ENCODE results near the gene INVS. TPM values are rescaled to one million over a fixed set of nuclear protein-coding genes. Genes with fewer than 3 reads are reported as not detected.

INVS gene
- total RNA-seq, 6 donors from 2014 or later, result 14.7 to 43.0 (median 23.3) TPM

- TF ChIP-seq POLR2AphosphoS5 (IDR thresholded peaks at IDR 0.05) (no peak), POLR2A (IDR thresholded peaks at IDR 0.05) (no peak), EP300 (IDR thresholded peaks at IDR 0.05) (no peak), CTCF (IDR thresholded peaks at IDR 0.05) (no peak)
- H3K4me3 ChIP-seq, result no peak overlapping the region
- DNase-seq (no peak), ATAC-seq (ENCODE audit: low FRiP score in 2 of 2) (no peak)
- peaks cover 0 to 60% (median 15%) of the 10 kb centered on the region in 4 donors for H3K36me3 ChIP-seq
- no peak overlapping the region for H3K27ac ChIP-seq
- H3K27me3 ChIP-seq, result no peaks in the 10 kb centered on the region
- H3K9me3 ChIP-seq, result no peaks in the 10 kb centered on the region
- 95 to 96% methylated on average over 1 of the region's 1 CpG for WGBS, 2 donors
- no peaks in the 10 kb centered on the region for H3K4me1 ChIP-seq
Observed at GRCh38 chr9:100306283-100306682, 207.2 kb downstream of the INVS start.

- Histone ChIP-seq H3K4me3 (no peak overlapping the region), H3K36me3 (peaks cover 0 to 52% (median 12%) of the 10 kb centered on the region in 4 donors), H3K9me3 (no peaks in the 10 kb centered on the region), H3K4me1 (no peaks in the 10 kb centered on the region), H3K27me3 (no peaks in the 10 kb centered on the region), H3K27ac (no peak overlapping the region)
- DNase-seq (no peak), ATAC-seq (ENCODE audit: low FRiP score in 2 of 2) (no peak)
- WGBS, 2 donors, result 69 to 73% methylated on average over 2 of the region's 2 CpGs
- TF ChIP-seq POLR2AphosphoS5 (IDR thresholded peaks at IDR 0.05) (no peak), CTCF (IDR thresholded peaks at IDR 0.05) (no peak), EP300 (IDR thresholded peaks at IDR 0.05) (no peak), POLR2A (IDR thresholded peaks at IDR 0.05) (no peak)
Observed at GRCh38 chr9:100307080-100307479, 208.0 kb downstream of the INVS start.

GRCh38 chr9:100308965-100309564 lies 210.0 kb downstream of the INVS start:
- Histone ChIP-seq H3K4me1 (no peaks in the 10 kb centered on the region), H3K27ac (no peak overlapping the region), H3K9me3 (no peaks in the 10 kb centered on the region), H3K27me3 (no peaks in the 10 kb centered on the region), H3K4me3 (no peak overlapping the region), H3K36me3 (peaks cover 0 to 39% (median 3%) of the 10 kb centered on the region in 4 donors)
- DNase-seq (no peak), ATAC-seq (ENCODE audit: low FRiP score in 2 of 2) (no peak)
- TF ChIP-seq EP300 (IDR thresholded peaks at IDR 0.05) (no peak), POLR2AphosphoS5 (IDR thresholded peaks at IDR 0.05) (no peak), POLR2A (IDR thresholded peaks at IDR 0.05) (no peak), CTCF (IDR thresholded peaks at IDR 0.05) (no peak)
- 90% methylated on average over 1 of the region's 1 CpG for WGBS, 2 donors

- H3K27ac ChIP-seq, result no peak overlapping the region
- WGBS, 2 donors, result 84 to 93% methylated on average over 2 of the region's 2 CpGs
- no peak for TF ChIP-seq EP300 (IDR thresholded peaks at IDR 0.05)
- TF ChIP-seq POLR2A (IDR thresholded peaks at IDR 0.05), result no peak
- no peak for TF ChIP-seq CTCF (IDR thresholded peaks at IDR 0.05)
- no peak for TF ChIP-seq POLR2AphosphoS5 (IDR thresholded peaks at IDR 0.05)
- H3K36me3 ChIP-seq, result peaks cover 0 to 30% (median 0%) of the 10 kb centered on the region in 4 donors
- no peaks in the 10 kb centered on the region for H3K9me3 ChIP-seq
- DNase-seq, result no peak
- H3K4me1 ChIP-seq, result no peaks in the 10 kb centered on the region
- no peak overlapping the region for H3K4me3 ChIP-seq
- ATAC-seq (ENCODE audit: low FRiP score in 2 of 2), result no peak
- H3K27me3 ChIP-seq, result no peaks in the 10 kb centered on the region
Observed at GRCh38 chr9:100309992-100310391, 210.9 kb downstream of the INVS start.

GRCh38 chr9:100315561-100315960 lies 216.5 kb downstream of the INVS start:
- WGBS, 2 donors, result 91 to 98% methylated on average over 4 of the region's 4 CpGs
- Histone ChIP-seq H3K4me3 (no peak overlapping the region), H3K27me3 (no peaks in the 10 kb centered on the region), H3K4me1 (no peaks in the 10 kb centered on the region), H3K36me3 (peaks cover 0 to 24% (median 2%) of the 10 kb centered on the region in 4 donors), H3K27ac (no peak overlapping the region), H3K9me3 (no peaks in the 10 kb centered on the region)
- ATAC-seq (ENCODE audit: low FRiP score in 2 of 2), result no peak
- TF ChIP-seq POLR2A (IDR thresholded peaks at IDR 0.05) (no peak), POLR2AphosphoS5 (IDR thresholded peaks at IDR 0.05) (no peak), CTCF (IDR thresholded peaks at IDR 0.05) (no peak), EP300 (IDR thresholded peaks at IDR 0.05) (no peak)
- DNase-seq, result no peak

All from upper lobe of left lung (tissue), 6 donors.